ENCODE measurements around the gene IL17RA.

IL17RA gene

GRCh38 chr22:17077255-17077654, 7.5 kb upstream of the IL17RA start:
- no peak for TF ChIP-seq EZH2 (IDR thresholded peaks at IDR 0.05; ENCODE audit: borderline replicate concordance, low read length)
- no peak for TF ChIP-seq CTCF (IDR thresholded peaks at IDR 0.05; ENCODE audit: low read length)
- H3K4me1 ChIP-seq (ENCODE audit: insufficient read depth, low read length, severe bottlenecking), result no peaks in the 10 kb centered on the region
- no peaks in the 10 kb centered on the region for H3K36me3 ChIP-seq (ENCODE audit: insufficient read depth, low read length)
- no peak overlapping the region for H2AFZ ChIP-seq (ENCODE audit: low read length)
- no peaks in the 10 kb centered on the region for H3K9me3 ChIP-seq (ENCODE audit: low read length)
- H3K79me2 ChIP-seq (ENCODE audit: insufficient read depth, low read length), result no peaks in the 10 kb centered on the region
- no peak overlapping the region for H3K9ac ChIP-seq (ENCODE audit: low read length)
- H3K4me3 ChIP-seq (ENCODE audit: low read depth, low read length, poor library complexity, severe bottlenecking), result no peak overlapping the region
- H4K20me1 ChIP-seq (ENCODE audit: insufficient read depth, low read length), result no peaks in the 10 kb centered on the region
- no peaks in the 10 kb centered on the region for H3K27me3 ChIP-seq (ENCODE audit: insufficient read depth, low read length)
- H3K27ac ChIP-seq (ENCODE audit: low read depth, low read length, poor library complexity, severe bottlenecking), result no peak overlapping the region
- no peaks in the 10 kb centered on the region for H3K9me2 ChIP-seq (ENCODE audit: low read depth, low read length)
- no peaks in the 10 kb centered on the region for H3F3A ChIP-seq (ENCODE audit: insufficient read depth, low read length)
- no peak overlapping the region for H3K4me2 ChIP-seq (ENCODE audit: low read length)

- Histone ChIP-seq H3K4me1 (ENCODE audit: insufficient read depth, low read length, severe bottlenecking) (peaks cover 7% of the 10 kb centered on the region), H3K9ac (ENCODE audit: low read length) (no peak overlapping the region), H3K27ac (ENCODE audit: low read depth, low read length, poor library complexity, severe bottlenecking) (no peak overlapping the region), H3K27me3 (ENCODE audit: insufficient read depth, low read length) (no peaks in the 10 kb centered on the region), H3F3A (ENCODE audit: insufficient read depth, low read length) (no peaks in the 10 kb centered on the region), H3K36me3 (ENCODE audit: insufficient read depth, low read length) (no peaks in the 10 kb centered on the region), H3K9me2 (ENCODE audit: low read depth, low read length) (no peaks in the 10 kb centered on the region), H4K20me1 (ENCODE audit: insufficient read depth, low read length) (no peaks in the 10 kb centered on the region), H3K4me3 (ENCODE audit: low read depth, low read length, poor library complexity, severe bottlenecking) (no peak overlapping the region), H2AFZ (ENCODE audit: low read length) (no peak overlapping the region), H3K79me2 (ENCODE audit: insufficient read depth, low read length) (no peaks in the 10 kb centered on the region), H3K9me3 (ENCODE audit: low read length) (no peaks in the 10 kb centered on the region), H3K4me2 (ENCODE audit: low read length) (no peak overlapping the region)
- no peak for TF ChIP-seq EZH2 (IDR thresholded peaks at IDR 0.05; ENCODE audit: borderline replicate concordance, low read length)
- no peak for TF ChIP-seq CTCF (IDR thresholded peaks at IDR 0.05; ENCODE audit: low read length)
Measured at GRCh38 chr22:17079572-17079971, 5.2 kb upstream of the IL17RA start.

- Histone ChIP-seq H3K4me3 (ENCODE audit: low read depth, low read length, poor library complexity, severe bottlenecking) (no peak overlapping the region), H3K27me3 (ENCODE audit: insufficient read depth, low read length) (peaks cover 5% of the 10 kb centered on the region; the same call in 1 of the 2 replicates), H2AFZ (ENCODE audit: low read length) (no peak overlapping the region), H3K79me2 (ENCODE audit: insufficient read depth, low read length) (no peaks in the 10 kb centered on the region), H4K20me1 (ENCODE audit: insufficient read depth, low read length) (no peaks in the 10 kb centered on the region), H3K9ac (ENCODE audit: low read length) (no peak overlapping the region), H3K9me3 (ENCODE audit: low read length) (no peaks in the 10 kb centered on the region), H3F3A (ENCODE audit: insufficient read depth, low read length) (no peaks in the 10 kb centered on the region), H3K4me1 (ENCODE audit: insufficient read depth, low read length, severe bottlenecking) (peaks cover 38% of the 10 kb centered on the region), H3K36me3 (ENCODE audit: insufficient read depth, low read length) (no peaks in the 10 kb centered on the region; the same call in 1 of the 2 replicates), H3K9me2 (ENCODE audit: low read depth, low read length) (no peaks in the 10 kb centered on the region), H3K4me2 (ENCODE audit: low read length) (no peak overlapping the region), H3K27ac (ENCODE audit: low read depth, low read length, poor library complexity, severe bottlenecking) (no peak overlapping the region)
- no peak for TF ChIP-seq EZH2 (IDR thresholded peaks at IDR 0.05; ENCODE audit: borderline replicate concordance, low read length)
- no peak for TF ChIP-seq CTCF (IDR thresholded peaks at IDR 0.05; ENCODE audit: low read length)
Measured at GRCh38 chr22:17083255-17083654, 1.5 kb upstream of the IL17RA start.

Measured in OCI-LY1 (cell line).